NCI-H2196 (cell line): ENCODE results near the gene MELK.

Source experiments
- DNase-seq: peaks from one replicate; lab custom pipeline; 2025; ENCODE audit not compliant: unreplicated experiment; lab: John Stamatoyannopoulos, UW

The MELK gene

GRCh38 chr9:36665921-36666431, 93.3 kb downstream of the MELK start:
- DNase-seq, result no peak

GRCh38 chr9:36671561-36671960, 98.9 kb downstream of the MELK start:
- DNase-seq, result no peak

- no peak for DNase-seq
Measured at GRCh38 chr9:36676091-36676490, 103.4 kb downstream of the MELK start.

GRCh38 chr9:36676778-36677485, 104.2 kb downstream of the MELK start:
- no peak for DNase-seq

GRCh38 chr9:36677611-36678010, 104.9 kb downstream of the MELK start:
- DNase-seq, result peak; percentile 34

GRCh38 chr9:36679710-36680109, 107.0 kb downstream of the MELK start:
- DNase-seq, result no peak

GRCh38 chr9:36686471-36686870, 113.8 kb downstream of the MELK start:
- DNase-seq, result no peak

GRCh38 chr9:36690412-36691168, 117.9 kb downstream of the MELK start:
- no peak for DNase-seq

GRCh38 chr9:36691671-36692070, 119.0 kb downstream of the MELK start:
- DNase-seq, result no peak

- DNase-seq, result no peak
Measured at GRCh38 chr9:36698984-36699383, 126.3 kb downstream of the MELK start.

GRCh38 chr9:36704148-36704547, 131.5 kb downstream of the MELK start:
- DNase-seq, result no peak

- DNase-seq, result no peak
Measured at GRCh38 chr9:36713515-36714490, 141.1 kb downstream of the MELK start.

GRCh38 chr9:36716496-36716895, 143.8 kb downstream of the MELK start:
- DNase-seq, result no peak

GRCh38 chr9:36717276-36717675, 144.6 kb downstream of the MELK start:
- no peak for DNase-seq

- no peak for DNase-seq
Measured at GRCh38 chr9:36718612-36719011, 145.9 kb downstream of the MELK start.

GRCh38 chr9:36720043-36720442, 147.3 kb downstream of the MELK start:
- DNase-seq, result no peak

- peak; percentile 71 for DNase-seq
Measured at GRCh38 chr9:36721846-36722588, 149.3 kb downstream of the MELK start.

GRCh38 chr9:36725777-36726356, 153.2 kb downstream of the MELK start:
- DNase-seq, result no peak
